ENCODE results near the gene RCN2. TPM values are rescaled to one million over a fixed set of nuclear protein-coding genes. Genes with fewer than 3 reads are reported as not detected.

RCN2 gene
- polyA plus RNA-seq, 1 experiment = 30.8 TPM

GRCh38 chr15:77002436-77002835 lies 70.9 kb downstream of the RCN2 start:
- Histone ChIP-seq H3K4me3 (ENCODE audit: low read depth, low read length) (no peak overlapping the region), H3K36me3 (ENCODE audit: control insufficient read depth, insufficient read depth, low read length) (no peaks in the 10 kb centered on the region), H3K27me3 (ENCODE audit: control insufficient read depth, insufficient read depth, low read length) (peaks cover 3% of the 10 kb centered on the region)
- POLR2A ChIA-PET = no interaction called here
- CTCF ChIA-PET = no interaction called here
- TF ChIP-seq CTCF (IDR thresholded peaks at IDR 0.05; ENCODE audit: insufficient read depth, low read depth, low read length) = no peak
- DNase-seq (ENCODE audit: low read depth) = no peak

- Histone ChIP-seq H3K27me3 (ENCODE audit: control insufficient read depth, insufficient read depth, low read length) (peaks cover 7% of the 10 kb centered on the region), H3K36me3 (ENCODE audit: control insufficient read depth, insufficient read depth, low read length) (no peaks in the 10 kb centered on the region), H3K4me3 (ENCODE audit: low read depth, low read length) (no peak overlapping the region)
- no peak for TF ChIP-seq CTCF (IDR thresholded peaks at IDR 0.05; ENCODE audit: insufficient read depth, low read depth, low read length)
- no peak for DNase-seq (ENCODE audit: low read depth)
- POLR2A ChIA-PET = no interaction called here
- CTCF ChIA-PET = no interaction called here
These were observed 71.7 kb downstream of the RCN2 start for GRCh38 chr15:77002954-77003912.

Small RNA genes within 50 kb of the gene (small RNA-seq; reads per million reads assigned to genes)
- not detected for gene RN7SL278P (ENCODE audit: insufficient read length, low read depth, low replicate concordance)

Other genes with a start within 250 kb of the RCN2 start
- gene SCAPER, start 26.4 kb upstream of the RCN2 start, polyA plus RNA-seq (2011; rRNA removed) = 2.3 and 2.6 TPM in 2 replicates
- not detected in 2 replicates for gene PSTPIP1, start 63.4 kb downstream of the RCN2 start, polyA plus RNA-seq (2011; rRNA removed)
- 344 and 396 TPM in 2 replicates for gene TSPAN3, start 139.4 kb downstream of the RCN2 start, polyA plus RNA-seq (2011; rRNA removed)

Data from BJ (cell line).